IMR-90 (cell line): Measurements from ENCODE around the gene FAM47E.

Experiments
- BHLHE40 ChIP-seq: fragments of 150-350 bp; IDR thresholded peaks from 2 replicates; pipeline ENCODE4 v1.6.1; 2016; ENCODE audit warnings: mild to moderate bottlenecking, low read depth, low read length
- CEBPB ChIP-seq: IDR thresholded peaks from 2 replicates; pipeline ENCODE4 v1.6.1; 2012; ENCODE audit warnings: low read depth, low read length, improper control_type of control experiment
- FOS ChIP-seq: fragments of 150-350 bp; IDR thresholded peaks from 2 replicates; pipeline ENCODE4 v1.6.1; 2016; ENCODE audit warnings: low read depth, low read length
- MAZ ChIP-seq: IDR thresholded peaks from 2 replicates; pipeline ENCODE4 v1.6.1; 2012; ENCODE audit warnings: low read depth, mild to moderate bottlenecking, low read length, improper control_type of control experiment, moderate library complexity, borderline replicate concordance
- MXI1 ChIP-seq: IDR thresholded peaks from 2 replicates; pipeline ENCODE4 v1.6.1; 2012; ENCODE audit warnings: low read depth, mild to moderate bottlenecking, low read length, moderate library complexity, borderline replicate concordance
- NFE2L2 ChIP-seq: fragments of 150-350 bp; IDR thresholded peaks from 2 replicates; pipeline ENCODE4 v1.6.1; 2016; ENCODE audit warnings: low read depth, mild to moderate bottlenecking, low read length
- POLR2A ChIP-seq: IDR thresholded peaks from 2 replicates; pipeline ENCODE4 v1.6.1; 2012; ENCODE audit warnings: mild to moderate bottlenecking, low read depth, low read length
- RAD21 ChIP-seq: IDR thresholded peaks from 2 replicates; pipeline ENCODE4 v1.6.1; 2012; ENCODE audit warnings: low read length, improper control_type of control experiment
- RCOR1 ChIP-seq: IDR thresholded peaks from 2 replicates; pipeline ENCODE4 v1.6.1; 2012; ENCODE audit warnings: mild to moderate bottlenecking, low read length, improper control_type of control experiment; ENCODE audit not compliant: insufficient replicate concordance
- RFX5 ChIP-seq: IDR thresholded peaks from 2 replicates; pipeline ENCODE4 v1.8.0; 2012; ENCODE audit warnings: low read depth, mild to moderate bottlenecking, low read length, moderate library complexity
- TF ChIP-seq, protein P1 (sequence below): conservative IDR thresholded peaks from 2 replicates; pipeline ENCODE4 v1.5.1; 2012; ENCODE audit warnings: mild to moderate bottlenecking, low read depth, low read length, improper control_type of control experiment
- TF ChIP-seq, protein P2 (sequence below): fragments of 150-350 bp; IDR thresholded peaks from 2 replicates; pipeline ENCODE4 v1.6.1; 2017; ENCODE audit warnings: mild to moderate bottlenecking, antibody characterized with exemption, low read length, low read depth
- TF ChIP-seq, protein P3 (sequence below): fragments of 150-350 bp; IDR thresholded peaks from 2 replicates; pipeline ENCODE4 v1.6.1; 2016; ENCODE audit warnings: low read depth, mild to moderate bottlenecking, low read length, moderate library complexity, borderline replicate concordance

DNA sequence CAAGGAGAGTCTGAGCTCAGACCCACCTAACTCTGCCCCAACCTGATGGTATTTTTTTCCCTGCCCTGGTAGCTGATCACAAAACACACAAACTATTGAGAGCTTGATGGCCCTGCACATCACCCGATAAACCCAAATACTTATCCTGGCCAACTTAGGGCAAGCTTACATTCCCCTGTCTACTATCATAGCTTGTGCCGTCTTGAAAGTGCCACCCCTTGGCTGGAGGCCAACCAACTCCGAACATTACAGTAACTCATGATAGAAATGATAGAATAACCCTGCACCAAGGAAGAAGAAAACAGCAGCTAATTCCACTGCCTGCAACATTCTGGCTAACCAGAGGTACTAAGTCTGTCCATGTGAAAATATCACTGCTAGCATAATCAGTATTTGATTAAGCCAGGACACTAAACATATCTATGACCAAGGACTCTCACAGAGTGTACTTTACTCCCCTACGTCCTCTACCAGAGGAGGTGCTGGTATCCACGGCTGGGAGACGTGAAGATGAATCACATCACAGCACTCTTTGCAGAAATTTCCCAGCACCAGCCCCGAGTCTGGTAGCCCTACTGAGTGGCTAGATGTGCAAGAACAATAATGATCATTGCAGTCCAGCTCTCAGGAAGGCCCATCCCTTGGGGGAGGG, 63.9 kb downstream of the FAM47E start:
- TF ChIP-seq, protein P1, sequence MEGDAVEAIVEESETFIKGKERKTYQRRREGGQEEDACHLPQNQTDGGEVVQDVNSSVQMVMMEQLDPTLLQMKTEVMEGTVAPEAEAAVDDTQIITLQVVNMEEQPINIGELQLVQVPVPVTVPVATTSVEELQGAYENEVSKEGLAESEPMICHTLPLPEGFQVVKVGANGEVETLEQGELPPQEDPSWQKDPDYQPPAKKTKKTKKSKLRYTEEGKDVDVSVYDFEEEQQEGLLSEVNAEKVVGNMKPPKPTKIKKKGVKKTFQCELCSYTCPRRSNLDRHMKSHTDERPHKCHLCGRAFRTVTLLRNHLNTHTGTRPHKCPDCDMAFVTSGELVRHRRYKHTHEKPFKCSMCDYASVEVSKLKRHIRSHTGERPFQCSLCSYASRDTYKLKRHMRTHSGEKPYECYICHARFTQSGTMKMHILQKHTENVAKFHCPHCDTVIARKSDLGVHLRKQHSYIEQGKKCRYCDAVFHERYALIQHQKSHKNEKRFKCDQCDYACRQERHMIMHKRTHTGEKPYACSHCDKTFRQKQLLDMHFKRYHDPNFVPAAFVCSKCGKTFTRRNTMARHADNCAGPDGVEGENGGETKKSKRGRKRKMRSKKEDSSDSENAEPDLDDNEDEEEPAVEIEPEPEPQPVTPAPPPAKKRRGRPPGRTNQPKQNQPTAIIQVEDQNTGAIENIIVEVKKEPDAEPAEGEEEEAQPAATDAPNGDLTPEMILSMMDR = no peak
- TF ChIP-seq RFX5 (no peak), RAD21 (no peak), MXI1 (no peak), FOS (no peak), CEBPB (no peak), POLR2A (no peak), RCOR1 (no peak), BHLHE40 (no peak), NFE2L2 (no peak), MAZ (no peak)
- TF ChIP-seq, protein P2, sequence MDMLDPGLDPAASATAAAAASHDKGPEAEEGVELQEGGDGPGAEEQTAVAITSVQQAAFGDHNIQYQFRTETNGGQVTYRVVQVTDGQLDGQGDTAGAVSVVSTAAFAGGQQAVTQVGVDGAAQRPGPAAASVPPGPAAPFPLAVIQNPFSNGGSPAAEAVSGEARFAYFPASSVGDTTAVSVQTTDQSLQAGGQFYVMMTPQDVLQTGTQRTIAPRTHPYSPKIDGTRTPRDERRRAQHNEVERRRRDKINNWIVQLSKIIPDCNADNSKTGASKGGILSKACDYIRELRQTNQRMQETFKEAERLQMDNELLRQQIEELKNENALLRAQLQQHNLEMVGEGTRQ = no peak
- TF ChIP-seq, protein P3, sequence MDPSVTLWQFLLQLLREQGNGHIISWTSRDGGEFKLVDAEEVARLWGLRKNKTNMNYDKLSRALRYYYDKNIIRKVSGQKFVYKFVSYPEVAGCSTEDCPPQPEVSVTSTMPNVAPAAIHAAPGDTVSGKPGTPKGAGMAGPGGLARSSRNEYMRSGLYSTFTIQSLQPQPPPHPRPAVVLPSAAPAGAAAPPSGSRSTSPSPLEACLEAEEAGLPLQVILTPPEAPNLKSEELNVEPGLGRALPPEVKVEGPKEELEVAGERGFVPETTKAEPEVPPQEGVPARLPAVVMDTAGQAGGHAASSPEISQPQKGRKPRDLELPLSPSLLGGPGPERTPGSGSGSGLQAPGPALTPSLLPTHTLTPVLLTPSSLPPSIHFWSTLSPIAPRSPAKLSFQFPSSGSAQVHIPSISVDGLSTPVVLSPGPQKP = no peak
